GM19238 (cell line): Measurements from ENCODE around the gene PAPLN.

Experiments
- DNase-seq: peaks from one replicate; pipeline ENCODE4 v3.0.0; 2011; ENCODE audit warnings: low spot score; ENCODE audit not compliant: insufficient read length

PAPLN gene

DNA sequence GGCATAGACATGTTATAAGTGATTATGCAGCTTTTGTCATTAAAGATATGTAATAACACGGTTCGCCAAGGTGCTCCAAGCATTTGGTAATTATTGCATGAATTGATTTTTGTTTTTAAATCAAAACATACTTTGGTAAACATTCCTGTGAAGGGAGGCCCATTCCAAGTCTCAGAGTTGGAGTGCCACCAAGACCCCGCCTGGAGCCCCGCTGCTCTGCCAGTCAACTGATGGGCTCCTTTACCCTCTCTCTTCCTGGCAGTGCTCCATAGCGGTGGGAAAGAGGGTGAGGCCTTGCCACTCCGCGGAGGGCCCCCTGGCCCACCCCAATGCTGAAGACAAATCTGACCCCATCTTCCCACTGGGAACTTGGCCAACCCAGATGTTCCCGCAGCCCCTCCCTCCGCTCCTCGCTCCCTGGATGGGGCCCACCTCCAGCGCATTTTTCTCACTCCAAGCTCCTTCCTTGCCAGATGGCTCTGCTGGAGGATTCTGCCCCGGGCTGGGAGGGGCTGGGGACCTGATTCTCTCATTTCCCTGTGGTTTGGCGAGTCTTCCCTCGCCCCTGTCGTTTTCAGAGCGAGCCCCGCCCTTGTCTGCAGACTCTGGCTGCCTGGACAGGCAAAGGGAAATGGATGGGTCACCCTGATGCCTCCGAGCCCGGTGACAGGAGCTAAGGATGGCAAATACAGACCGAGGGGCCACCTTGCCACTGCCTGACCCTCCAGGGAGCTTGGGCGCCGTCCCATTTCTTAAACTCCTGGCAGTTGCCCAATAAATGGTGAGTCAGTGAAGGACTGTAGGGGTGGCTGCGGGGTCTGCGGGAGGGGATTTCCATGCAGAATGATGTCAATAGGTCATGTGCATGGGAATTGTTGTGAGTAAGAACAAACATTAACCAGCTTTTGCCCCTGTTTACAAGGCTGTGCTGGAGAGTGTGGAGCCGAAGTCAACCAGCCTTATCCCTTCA is 9.2 kb upstream of the PAPLN start:
- DNase-seq: no peak

DNA sequence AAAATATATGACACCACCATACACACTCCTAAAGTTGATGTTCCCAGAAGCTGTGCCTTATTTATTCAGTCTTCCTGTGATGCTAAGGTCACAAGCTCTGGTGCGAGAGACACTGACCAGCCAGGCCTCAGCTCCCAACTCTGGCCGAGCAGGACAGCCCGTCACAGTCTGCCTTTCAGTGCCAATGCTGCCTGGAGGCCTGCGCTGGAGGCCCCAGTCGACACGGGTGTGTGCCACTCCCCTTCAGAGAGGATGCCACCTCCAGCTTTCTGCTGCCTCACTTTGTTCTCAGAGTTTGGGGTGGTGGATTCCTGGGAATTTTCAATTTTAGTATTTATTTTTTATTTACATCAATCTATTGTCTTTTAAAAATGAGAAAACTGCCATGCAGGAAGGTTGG is 7.3 kb upstream of the PAPLN start:
- no peak for DNase-seq

GRCh38 chr14:73231981-73232851 is 5.1 kb upstream of the PAPLN start:
- DNase-seq: no peak

GRCh38 chr14:73232984-73233383 is 4.3 kb upstream of the PAPLN start:
- no peak for DNase-seq

DNA sequence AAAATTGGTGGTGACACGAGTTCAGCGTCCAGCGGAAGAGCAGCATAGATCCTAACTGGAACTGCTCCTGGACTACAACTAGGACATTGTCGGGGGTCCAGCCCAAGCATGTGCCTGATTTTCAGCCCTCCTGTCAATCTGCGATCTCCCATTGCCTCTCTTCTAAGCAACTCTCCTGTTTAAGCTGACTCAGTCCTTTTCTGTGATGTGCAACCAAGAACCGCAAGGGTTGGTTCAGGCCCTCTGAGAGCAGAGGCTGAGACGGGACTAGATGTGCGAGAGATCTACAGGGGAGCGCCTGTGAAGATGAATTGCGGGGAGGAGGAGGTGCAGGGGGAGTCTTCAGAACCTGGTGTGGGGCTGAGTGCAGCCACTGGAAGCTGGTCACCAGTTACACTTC is 3.7 kb upstream of the PAPLN start:
- DNase-seq: no peak

DNA sequence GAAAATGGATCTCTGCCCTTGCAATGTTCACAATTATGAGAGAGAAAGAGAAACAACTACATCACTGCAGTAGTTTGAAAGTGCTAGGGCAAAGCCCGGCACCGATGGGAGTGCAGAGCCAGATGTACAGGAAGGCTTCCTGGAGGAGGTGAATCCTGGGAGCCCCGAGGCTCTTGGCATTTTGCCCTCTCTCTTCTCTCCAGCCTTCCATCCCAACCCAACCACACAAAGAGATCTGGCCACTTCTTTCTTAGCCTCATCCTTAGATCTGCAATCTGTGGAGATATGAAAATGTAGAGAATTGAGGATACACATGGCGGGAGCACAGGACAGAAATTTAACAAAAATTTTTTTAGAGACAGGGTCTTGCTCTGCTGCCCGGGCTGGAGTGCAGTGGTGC is 3.3 kb upstream of the PAPLN start:
- no peak for DNase-seq

- no peak for DNase-seq
These were observed 2.5 kb upstream of the PAPLN start for GRCh38 chr14:73234586-73235394.

- DNase-seq: no peak
These were observed 1.7 kb upstream of the PAPLN start for GRCh38 chr14:73235531-73236155.

GRCh38 chr14:73236157-73236556 is 1.1 kb upstream of the PAPLN start:
- no peak for DNase-seq

DNA sequence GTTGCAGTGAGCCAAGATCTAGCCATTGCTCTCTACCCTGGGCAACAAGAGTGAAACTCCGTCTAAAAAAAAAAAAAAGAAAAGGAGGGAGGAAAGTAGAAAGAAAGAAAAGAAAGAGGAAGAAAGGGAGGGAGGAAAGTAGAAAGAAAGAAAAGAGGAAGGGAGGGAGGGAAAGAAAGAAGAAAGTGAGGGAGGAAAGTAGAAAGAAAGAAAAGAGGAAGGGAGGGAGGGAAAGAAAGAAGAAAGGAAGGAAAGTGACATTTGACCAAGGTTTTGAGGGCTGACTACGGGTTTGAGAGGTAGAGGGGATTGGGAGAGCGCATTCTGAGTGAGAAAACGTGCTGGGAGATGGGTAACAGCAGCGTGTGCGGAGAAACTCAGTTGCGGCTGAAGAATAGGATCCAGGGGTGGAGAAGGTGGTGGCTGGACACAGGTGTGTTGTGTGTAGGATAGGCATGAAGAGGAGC is 521 bp upstream of the PAPLN start:
- DNase-seq: no peak

GRCh38 chr14:73237786-73238423 is 599 bp downstream of the PAPLN start:
- DNase-seq: no peak

- DNase-seq: no peak
These were observed 1.1 kb downstream of the PAPLN start for GRCh38 chr14:73238424-73238852.

GRCh38 chr14:73238941-73239340 is 1.6 kb downstream of the PAPLN start:
- no peak for DNase-seq

- DNase-seq: no peak
These were observed 2.3 kb downstream of the PAPLN start for GRCh38 chr14:73239393-73240241.

- no peak for DNase-seq
These were observed 3.6 kb downstream of the PAPLN start for GRCh38 chr14:73240816-73241480.

- no peak for DNase-seq
These were observed 4.3 kb downstream of the PAPLN start for GRCh38 chr14:73241481-73242165.

DNA sequence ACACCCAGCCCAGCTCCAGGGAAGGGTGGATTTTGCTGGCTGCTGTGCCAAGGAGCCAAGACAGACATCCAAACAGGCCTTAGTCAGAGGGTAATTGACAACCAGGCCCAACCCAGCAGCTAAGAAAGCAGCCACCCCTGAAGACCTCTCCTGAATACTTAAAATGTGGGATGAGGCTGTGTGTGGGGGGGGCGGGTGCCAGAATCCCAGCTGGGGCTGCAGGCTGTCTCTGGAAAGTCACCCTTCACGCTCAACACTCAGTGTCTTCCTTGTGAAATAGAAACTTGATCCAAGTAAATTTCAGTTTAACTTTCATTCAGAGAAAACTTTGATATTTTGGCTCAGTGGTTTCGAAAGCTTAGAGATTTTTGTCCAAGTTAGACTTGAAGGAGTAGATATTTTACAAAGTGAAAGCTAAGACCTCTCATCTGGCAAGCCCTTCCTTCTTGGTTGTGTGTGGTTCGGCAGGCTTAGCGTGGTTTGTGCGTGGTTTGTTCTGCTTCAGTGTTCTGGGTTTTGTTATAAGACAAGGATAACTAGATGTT is 5.1 kb downstream of the PAPLN start:
- no peak for DNase-seq

DNA sequence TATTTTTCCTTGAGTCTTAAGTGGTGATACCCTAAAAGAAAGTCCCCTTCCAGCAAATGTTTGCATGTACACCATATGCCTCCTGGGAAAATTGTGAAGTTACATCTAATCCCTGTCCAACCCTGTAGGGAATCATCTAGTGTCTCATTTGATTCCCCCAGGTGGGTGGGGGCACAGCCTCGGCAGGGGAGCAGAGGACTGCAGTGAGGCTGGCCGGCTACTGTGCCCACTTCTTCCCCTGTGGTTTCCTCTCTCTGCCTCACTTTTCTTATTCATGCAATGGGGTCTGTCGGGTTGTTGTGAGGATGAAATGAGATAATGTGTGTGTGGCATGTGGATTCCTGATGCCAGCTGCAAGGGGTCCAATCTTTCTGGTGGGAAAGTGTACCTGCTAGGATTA is 6.0 kb downstream of the PAPLN start:
- DNase-seq: no peak
